GM13976 (cell line): Measurements from ENCODE around the gene SNAP47.

Source experiments
- DNase-seq: peaks from one replicate; pipeline ENCODE4 v3.0.0; 2012; ENCODE audit warnings: low spot score
- CTCF ChIP-seq: IDR thresholded peaks from 2 replicates; pipeline ENCODE4 v1.5.1; 2012; ENCODE audit warnings: borderline replicate concordance, mild to moderate bottlenecking; ENCODE audit not compliant: insufficient read depth; ENCODE audit errors: extremely low read depth, missing control alignments, control extremely low read depth
- in situ Hi-C: fragments of 300-500 bp; cut with MboI; formaldehyde crosslinking; loops from one replicate; pipeline ENCODE4 v1.12.0; 2022; ENCODE audit warnings: low sequenced_read_pairs, mixed read lengths, inconsistent platforms; ENCODE audit not compliant: unreplicated experiment

SNAP47 gene

DNA sequence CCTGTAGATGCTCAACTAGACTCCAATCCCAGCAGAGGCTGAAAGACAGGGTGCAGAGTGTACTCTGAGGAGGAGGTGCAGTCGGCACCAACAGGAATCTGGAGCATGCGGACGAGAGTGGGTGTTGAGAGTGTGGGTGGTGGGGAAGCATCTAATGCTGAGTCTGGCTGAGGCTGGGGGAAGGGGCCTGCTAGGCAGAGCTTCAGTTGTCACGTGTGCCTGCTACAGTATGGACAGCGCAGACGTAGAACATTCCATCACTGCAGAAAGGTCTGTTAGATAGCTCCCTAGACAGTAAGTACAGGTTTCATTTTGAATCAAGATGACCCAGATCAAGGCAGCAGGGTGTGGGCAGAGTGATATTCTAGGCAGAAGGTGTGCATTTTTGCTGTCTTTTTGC, 23.1 kb downstream of the SNAP47 start:
- TF ChIP-seq CTCF, result no peak
- in situ Hi-C loops, result no loop called here
- peak; percentile 65 for DNase-seq

DNA sequence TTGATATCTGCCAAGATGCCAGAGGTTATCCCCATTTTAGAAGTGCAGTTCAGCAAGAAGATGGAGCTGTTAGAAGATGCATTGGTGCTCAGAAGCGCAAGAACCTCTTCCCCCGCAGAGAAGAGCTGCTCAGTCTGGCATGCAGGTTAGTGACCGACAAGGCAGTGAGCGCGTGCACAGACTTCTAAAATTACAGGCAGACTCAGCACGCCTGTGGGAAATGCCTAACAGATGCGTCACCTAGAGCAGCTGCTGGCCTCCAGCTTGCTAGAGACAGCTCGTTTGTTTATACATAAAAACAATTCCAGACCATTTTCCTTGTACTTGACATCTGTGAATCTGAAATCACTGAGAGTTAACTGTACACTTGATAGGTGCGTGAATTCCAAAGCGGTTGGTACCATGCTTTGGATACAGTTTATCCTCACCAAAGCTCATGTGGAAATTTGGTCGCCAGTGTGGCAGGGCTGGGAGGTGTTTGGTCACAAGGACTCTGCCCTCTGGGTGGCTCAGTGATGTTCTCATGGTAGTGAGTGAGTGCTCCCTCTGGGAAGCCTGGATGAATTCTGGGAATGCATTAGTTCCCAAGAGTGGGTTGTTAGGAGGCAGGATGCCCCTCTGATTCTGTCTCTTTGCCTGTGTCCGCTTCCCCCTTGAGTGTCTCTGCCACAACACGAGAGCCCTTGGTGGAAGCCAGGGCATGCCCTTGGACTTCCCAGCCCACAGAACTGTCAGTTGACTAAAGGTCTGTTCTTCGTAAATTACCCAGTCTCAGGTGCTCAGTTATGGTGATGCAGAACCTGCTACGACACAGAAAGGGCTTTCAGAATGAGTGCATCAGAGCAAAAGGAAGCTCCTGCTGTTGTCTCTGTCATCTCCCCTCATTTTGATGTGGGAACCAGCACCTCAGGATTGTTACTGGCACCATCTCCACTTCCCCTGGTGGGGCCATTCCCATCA, 24.4 kb downstream of the SNAP47 start:
- no peak for DNase-seq
- in situ Hi-C loops, result no loop called here
- no peak for TF ChIP-seq CTCF

DNA sequence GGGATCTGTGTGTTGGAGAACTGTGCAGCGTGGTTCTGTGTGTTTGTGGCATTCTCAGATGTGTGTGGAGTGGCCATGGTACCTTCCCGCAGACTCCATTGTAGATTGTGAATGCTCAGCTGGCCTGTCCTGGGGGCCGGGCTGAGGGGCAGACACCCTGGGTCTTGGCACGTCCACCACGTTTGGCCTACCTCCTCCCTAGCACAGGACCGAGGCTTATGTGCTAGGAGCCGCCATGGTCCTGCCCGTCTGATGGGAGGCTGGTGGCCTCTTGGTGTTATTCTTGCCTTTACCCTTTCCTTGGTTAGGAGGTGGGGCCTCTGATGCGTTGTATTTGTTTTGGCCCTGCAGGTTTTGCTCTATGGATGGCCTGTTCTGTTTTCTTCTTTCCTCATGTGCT, 25.1 kb downstream of the SNAP47 start:
- no peak for TF ChIP-seq CTCF
- in situ Hi-C loops, result no loop called here
- DNase-seq, result no peak

DNA sequence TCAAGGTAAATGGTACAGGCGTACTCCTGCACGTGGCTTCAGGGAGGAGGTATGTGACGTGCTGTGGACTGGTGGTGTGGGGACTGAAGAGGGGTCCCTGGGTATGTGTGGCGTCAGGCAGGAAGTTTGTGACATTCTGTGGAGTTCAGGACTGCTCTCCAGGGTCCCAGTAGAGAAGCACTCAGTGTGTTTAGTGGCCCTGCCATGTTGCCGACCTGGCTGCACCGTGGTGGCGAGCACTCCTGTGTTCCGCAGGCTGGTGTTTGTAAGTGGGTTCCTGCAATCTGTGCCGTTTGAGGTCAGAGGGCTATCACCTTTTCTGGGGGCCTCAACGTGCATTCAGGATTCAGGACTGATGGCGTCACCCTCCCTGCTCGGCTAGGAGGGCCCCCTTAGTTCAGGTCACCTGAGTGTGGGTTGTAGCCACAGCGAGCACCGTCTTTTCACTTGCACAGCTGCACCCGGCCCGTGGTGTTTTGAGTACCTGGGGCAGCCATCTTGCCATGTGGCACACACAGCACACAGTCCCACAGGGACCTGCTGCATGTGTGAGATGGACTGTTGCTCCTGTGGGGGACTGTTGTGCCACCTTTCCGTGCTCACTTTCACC, 26.5 kb downstream of the SNAP47 start:
- in situ Hi-C loops, result no loop called here
- TF ChIP-seq CTCF, result no peak
- no peak for DNase-seq

- in situ Hi-C loops, result no loop called here
- TF ChIP-seq CTCF, result peak; percentile 72
- peak; percentile 93 for DNase-seq
Measured at GRCh38 chr1:227762231-227762911, 27.1 kb downstream of the SNAP47 start.

DNA sequence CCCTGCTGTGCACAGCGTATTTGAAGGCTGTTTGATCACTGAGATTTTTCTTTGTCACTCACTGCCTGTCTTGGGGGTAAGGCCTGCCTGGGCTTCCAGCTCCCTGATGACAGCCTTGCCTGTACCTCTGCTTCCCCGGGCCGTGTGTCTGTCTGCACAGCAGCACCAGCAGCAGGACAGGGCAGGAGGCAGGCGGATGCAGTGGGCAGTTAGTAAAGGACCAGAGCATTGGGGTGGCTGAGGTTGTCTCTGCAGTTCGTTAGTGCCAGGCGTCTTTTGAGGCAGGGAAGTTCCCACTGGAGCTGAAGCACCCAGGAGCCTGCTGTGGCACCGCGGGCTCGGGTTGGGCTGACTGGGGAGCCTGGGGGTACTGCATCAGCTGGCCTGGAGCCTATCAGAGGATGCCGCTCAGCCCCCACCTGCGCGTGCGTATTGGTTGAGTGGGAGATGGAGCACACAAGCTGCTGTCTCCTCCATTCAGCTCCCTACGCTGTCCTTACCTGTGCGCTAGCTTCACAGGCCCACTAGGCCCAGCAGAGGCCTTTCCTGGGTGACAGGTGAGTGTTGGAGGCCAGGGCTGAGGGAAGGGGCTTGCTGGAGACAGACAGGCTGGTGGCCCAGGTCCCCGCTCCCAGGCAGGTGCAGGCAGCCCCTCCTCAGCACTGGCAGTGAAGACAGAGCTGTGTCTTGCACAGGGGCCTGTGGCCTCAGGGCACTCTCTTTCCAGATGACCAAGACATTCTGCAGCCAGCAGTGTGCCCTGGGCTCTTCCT, 28.2 kb downstream of the SNAP47 start:
- TF ChIP-seq CTCF, result no peak
- in situ Hi-C loops, result no loop called here
- no peak for DNase-seq
